ENCODE data around the gene PRR11.

PRR11 gene

DNA sequence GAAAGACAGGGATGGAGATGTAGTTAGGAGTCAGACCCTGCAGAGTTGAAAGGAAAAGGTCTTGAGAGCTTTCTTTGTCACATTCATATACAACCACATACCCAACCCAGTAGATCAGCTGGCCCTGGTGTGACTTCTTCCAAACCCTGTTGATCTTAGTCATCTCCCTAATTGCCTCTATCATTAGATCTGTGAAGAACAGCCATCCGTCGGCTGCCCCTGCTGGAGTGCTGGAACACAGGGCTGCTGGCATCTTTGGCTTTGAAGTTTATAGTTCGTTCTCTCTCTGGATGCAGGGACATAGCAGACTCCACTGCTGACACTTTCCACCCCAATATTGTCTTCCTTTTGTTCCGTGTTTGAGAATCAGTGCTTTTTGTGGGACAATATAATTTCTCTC lies 43.9 kb downstream of the PRR11 start:
- no peaks in the 10 kb centered on the region for H3K79me2 ChIP-seq (ENCODE audit: insufficient read depth, low read length)
- no peaks in the 10 kb centered on the region for H4K20me1 ChIP-seq (ENCODE audit: insufficient read depth, low read length, poor library complexity, severe bottlenecking)
- no peak overlapping the region for H3K4me3 ChIP-seq (ENCODE audit: low read length, poor library complexity, severe bottlenecking)
- H3K4me1 ChIP-seq (ENCODE audit: insufficient read depth, low read length, poor library complexity, severe bottlenecking) = no peaks in the 10 kb centered on the region
- TF ChIP-seq, protein P1, sequence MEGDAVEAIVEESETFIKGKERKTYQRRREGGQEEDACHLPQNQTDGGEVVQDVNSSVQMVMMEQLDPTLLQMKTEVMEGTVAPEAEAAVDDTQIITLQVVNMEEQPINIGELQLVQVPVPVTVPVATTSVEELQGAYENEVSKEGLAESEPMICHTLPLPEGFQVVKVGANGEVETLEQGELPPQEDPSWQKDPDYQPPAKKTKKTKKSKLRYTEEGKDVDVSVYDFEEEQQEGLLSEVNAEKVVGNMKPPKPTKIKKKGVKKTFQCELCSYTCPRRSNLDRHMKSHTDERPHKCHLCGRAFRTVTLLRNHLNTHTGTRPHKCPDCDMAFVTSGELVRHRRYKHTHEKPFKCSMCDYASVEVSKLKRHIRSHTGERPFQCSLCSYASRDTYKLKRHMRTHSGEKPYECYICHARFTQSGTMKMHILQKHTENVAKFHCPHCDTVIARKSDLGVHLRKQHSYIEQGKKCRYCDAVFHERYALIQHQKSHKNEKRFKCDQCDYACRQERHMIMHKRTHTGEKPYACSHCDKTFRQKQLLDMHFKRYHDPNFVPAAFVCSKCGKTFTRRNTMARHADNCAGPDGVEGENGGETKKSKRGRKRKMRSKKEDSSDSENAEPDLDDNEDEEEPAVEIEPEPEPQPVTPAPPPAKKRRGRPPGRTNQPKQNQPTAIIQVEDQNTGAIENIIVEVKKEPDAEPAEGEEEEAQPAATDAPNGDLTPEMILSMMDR (conservative IDR thresholded peaks at IDR 0.05; ENCODE audit: low read length) = no peak
- no peak for TF ChIP-seq EZH2phosphoT487 (IDR thresholded peaks at IDR 0.05; ENCODE audit: borderline replicate concordance)
- H3K9me3 ChIP-seq (ENCODE audit: insufficient read depth, low read depth, low read length) = no peaks in the 10 kb centered on the region
- no peaks in the 10 kb centered on the region for H3K9me2 ChIP-seq (replicated peaks; ENCODE audit: low read depth, low read length)
- H3K9ac ChIP-seq (ENCODE audit: low read depth, low read length, poor library complexity, severe bottlenecking) = no peak overlapping the region
- H3K27me3 ChIP-seq (ENCODE audit: insufficient read depth, low read length, poor library complexity, severe bottlenecking) = no peaks in the 10 kb centered on the region
- H2AFZ ChIP-seq (ENCODE audit: low read length) = no peak overlapping the region
- no peaks in the 10 kb centered on the region for H3F3A ChIP-seq (ENCODE audit: low read depth)
- peaks cover 90% of the 10 kb centered on the region; the same call in 1 of the 2 replicates for H3K36me3 ChIP-seq (ENCODE audit: insufficient read depth, low read length)
- no peak overlapping the region for H3K4me2 ChIP-seq (ENCODE audit: low read depth, low read length, poor library complexity, severe bottlenecking)

DNA sequence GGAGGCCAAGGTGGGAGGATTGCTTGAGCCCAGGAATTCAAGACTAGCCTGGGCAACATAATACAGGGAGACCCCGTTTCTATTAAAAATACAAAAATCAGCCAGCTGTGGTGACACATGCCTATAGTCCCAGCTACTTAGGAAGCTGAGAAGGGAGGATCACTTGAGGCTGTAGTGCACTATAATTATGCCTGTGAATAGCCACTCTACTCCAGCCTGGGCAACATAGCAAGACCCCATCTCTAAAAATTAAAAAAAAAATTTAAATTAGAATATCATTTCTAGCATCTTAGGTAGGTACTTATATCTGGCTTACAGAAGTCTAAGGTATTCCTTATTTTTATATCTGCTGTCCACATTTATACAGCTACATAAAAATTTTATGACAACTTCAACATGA lies 46.8 kb downstream of the PRR11 start:
- H3K9me3 ChIP-seq (ENCODE audit: insufficient read depth, low read depth, low read length) = no peaks in the 10 kb centered on the region
- no peaks in the 10 kb centered on the region for H3K4me1 ChIP-seq (ENCODE audit: insufficient read depth, low read length, poor library complexity, severe bottlenecking)
- H3K79me2 ChIP-seq (ENCODE audit: insufficient read depth, low read length) = no peaks in the 10 kb centered on the region
- TF ChIP-seq, protein P1 (conservative IDR thresholded peaks at IDR 0.05; ENCODE audit: low read length) = no peak
- H4K20me1 ChIP-seq (ENCODE audit: insufficient read depth, low read length, poor library complexity, severe bottlenecking) = no peaks in the 10 kb centered on the region
- no peak overlapping the region for H3K9ac ChIP-seq (ENCODE audit: low read depth, low read length, poor library complexity, severe bottlenecking)
- H3K27me3 ChIP-seq (ENCODE audit: insufficient read depth, low read length, poor library complexity, severe bottlenecking) = no peaks in the 10 kb centered on the region
- no peak overlapping the region for H3K4me2 ChIP-seq (ENCODE audit: low read depth, low read length, poor library complexity, severe bottlenecking)
- H2AFZ ChIP-seq (ENCODE audit: low read length) = no peak overlapping the region
- H3K36me3 ChIP-seq (ENCODE audit: insufficient read depth, low read length) = peaks cover 62% of the 10 kb centered on the region; the same call in 1 of the 2 replicates
- H3F3A ChIP-seq (ENCODE audit: low read depth) = no peaks in the 10 kb centered on the region
- no peak overlapping the region for H3K4me3 ChIP-seq (ENCODE audit: low read length, poor library complexity, severe bottlenecking)
- no peaks in the 10 kb centered on the region for H3K9me2 ChIP-seq (replicated peaks; ENCODE audit: low read depth, low read length)

DNA sequence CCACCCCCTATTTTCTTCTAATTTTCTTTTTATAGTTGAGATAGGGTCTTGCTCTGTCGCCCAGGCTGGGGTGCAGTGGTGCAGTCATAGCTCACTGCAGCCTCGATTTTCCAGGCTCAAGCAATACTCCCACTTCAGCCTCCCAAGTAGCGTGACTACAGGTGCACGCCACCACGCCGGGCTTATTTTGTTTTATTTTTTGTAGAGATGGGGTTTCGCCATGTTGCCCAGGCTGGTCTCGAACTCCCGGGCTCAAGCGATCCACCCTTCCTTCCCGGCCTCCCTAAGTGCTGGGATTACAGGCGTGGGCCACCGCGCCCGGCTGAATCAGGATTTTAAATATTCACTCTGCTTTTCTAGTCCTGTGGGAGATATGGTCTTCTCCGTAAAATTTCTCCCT lies 63.8 kb downstream of the PRR11 start:
- peak overlapping the region; percentile 87 for H3K4me2 ChIP-seq (ENCODE audit: low read depth, low read length, poor library complexity, severe bottlenecking)
- H3K9me2 ChIP-seq (replicated peaks; ENCODE audit: low read depth, low read length) = no peaks in the 10 kb centered on the region
- peaks cover 8% of the 10 kb centered on the region for H3K4me1 ChIP-seq (ENCODE audit: insufficient read depth, low read length, poor library complexity, severe bottlenecking)
- H3F3A ChIP-seq (ENCODE audit: low read depth) = no peaks in the 10 kb centered on the region
- H3K9me3 ChIP-seq (ENCODE audit: insufficient read depth, low read depth, low read length) = no peaks in the 10 kb centered on the region
- H4K20me1 ChIP-seq (ENCODE audit: insufficient read depth, low read length, poor library complexity, severe bottlenecking) = no peaks in the 10 kb centered on the region
- H3K27me3 ChIP-seq (ENCODE audit: insufficient read depth, low read length, poor library complexity, severe bottlenecking) = no peaks in the 10 kb centered on the region
- H3K4me3 ChIP-seq (ENCODE audit: low read length, poor library complexity, severe bottlenecking) = no peak overlapping the region
- no peaks in the 10 kb centered on the region for H3K36me3 ChIP-seq (ENCODE audit: insufficient read depth, low read length)
- TF ChIP-seq EZH2phosphoT487 (IDR thresholded peaks at IDR 0.05; ENCODE audit: borderline replicate concordance) = no peak
- TF ChIP-seq, protein P1 (conservative IDR thresholded peaks at IDR 0.05; ENCODE audit: low read length) = no peak
- H3K9ac ChIP-seq (ENCODE audit: low read depth, low read length, poor library complexity, severe bottlenecking) = no peak overlapping the region
- no peaks in the 10 kb centered on the region for H3K79me2 ChIP-seq (ENCODE audit: insufficient read depth, low read length)
- peak overlapping the region; percentile 94; the same call in 1 of the 2 replicates for H2AFZ ChIP-seq (ENCODE audit: low read length)

All from Loucy (cell line).